GM19468 (cell line): ENCODE results near the gene BLOC1S3.
A peak's percentile ranks its signal among the peaks of the same experiment; 100 is the strongest.

ENCODE experiments used
- ATAC-seq: cut with Tn5 transposase; IDR thresholded peaks from one replicate; pipeline ENCODE4 v1.9.1; 2021; ENCODE audit warnings: mild to moderate bottlenecking, moderate library complexity, moderate number of reproducible peaks; ENCODE audit not compliant: unreplicated experiment; ENCODE audit errors: extremely low read depth

BLOC1S3 gene

DNA sequence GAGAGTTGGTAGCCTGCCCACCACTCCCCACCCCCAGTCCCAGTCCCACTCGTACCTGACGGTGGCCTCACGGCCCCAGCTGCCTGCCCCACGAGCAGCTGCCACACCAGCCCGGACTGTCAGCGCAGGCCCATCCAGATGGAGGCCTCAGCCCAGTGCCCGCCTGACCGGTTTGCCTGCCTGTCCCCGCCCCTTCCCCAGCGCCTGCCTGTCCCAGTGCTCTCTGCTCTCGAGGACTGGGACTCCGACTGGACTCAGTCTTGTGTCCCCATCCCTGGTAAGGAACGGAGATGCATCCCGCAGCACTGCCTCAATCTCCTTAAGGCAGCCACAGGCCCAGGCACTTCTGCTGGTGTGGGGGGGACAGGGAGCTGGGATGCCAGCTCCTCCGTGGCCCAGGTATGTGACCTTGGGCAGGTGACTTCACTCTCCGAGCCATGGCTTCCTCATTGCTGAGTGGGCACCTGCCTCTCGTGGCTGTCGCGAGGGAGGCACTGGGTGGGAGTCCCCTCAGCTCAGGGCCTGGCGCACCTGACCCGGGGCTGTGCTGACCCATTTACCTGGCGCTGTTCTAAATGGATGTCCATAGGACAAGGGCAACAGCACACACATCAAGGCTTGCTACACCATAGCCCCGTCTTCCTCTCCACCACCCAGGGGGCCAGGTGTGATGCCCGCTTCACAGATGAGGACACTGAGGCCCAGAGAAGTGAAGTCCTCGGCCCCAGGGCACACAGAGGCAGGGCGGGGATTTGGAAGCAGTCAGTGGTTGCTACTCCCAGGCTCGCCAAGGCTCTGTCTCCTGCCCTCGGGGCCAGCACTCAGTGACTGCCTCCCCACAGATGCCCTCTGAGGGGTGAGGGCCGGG is 17.5 kb upstream of the BLOC1S3 start, which contains the start of gene NKPD1:
Gene NKPD1 (minus strand): TSS at position 113 of the 868 bp plus-strand sequence. CDS start 832 bp downstream, outside the sequence.
- ATAC-seq: no peak

GRCh38 chr19:45161738-45162607 is 16.6 kb upstream of the BLOC1S3 start:
- no peak for ATAC-seq

- no peak for ATAC-seq
Observed at GRCh38 chr19:45162608-45163143, 15.9 kb upstream of the BLOC1S3 start.

GRCh38 chr19:45163156-45163555 is 15.4 kb upstream of the BLOC1S3 start:
- ATAC-seq: no peak

- no peak for ATAC-seq
Observed at GRCh38 chr19:45163751-45164460, 14.7 kb upstream of the BLOC1S3 start.

DNA sequence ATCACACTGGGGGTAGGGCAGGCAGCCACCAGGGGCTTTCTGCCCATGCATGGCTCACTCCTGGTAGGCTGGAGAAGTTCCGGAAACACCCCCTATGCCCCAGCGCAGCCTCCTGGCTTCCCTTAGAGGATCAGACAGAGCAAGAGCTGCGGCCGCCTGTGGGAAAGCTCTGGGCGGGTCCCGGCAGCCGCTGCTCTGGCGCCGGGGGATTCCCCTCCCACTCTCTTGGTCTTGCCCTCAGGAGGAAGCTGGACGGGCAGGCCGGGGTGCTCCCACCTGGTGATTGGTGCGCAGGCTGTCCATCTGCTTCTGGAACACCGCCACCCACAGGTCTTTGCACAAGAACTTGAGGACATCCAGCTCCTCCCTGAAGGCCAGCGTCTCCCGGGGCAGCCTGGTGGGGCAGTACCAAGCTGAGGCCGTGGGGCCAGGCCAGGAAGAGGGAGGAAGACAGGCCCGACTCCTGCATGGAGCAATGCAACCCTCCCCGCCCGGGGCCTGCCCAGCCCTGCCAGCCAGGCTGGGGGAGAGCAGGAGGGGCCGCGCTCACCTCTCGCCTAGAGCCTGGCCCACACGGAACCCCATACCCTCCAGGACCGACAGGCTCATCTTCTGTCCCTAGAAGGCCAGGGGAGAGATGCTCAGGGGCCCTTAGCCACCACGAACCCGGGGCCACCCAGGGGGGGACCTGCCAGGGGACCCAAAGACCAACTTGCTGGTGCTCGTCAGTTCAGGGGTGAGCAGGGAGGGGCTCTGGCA is 13.8 kb upstream of the BLOC1S3 start:
- no peak for ATAC-seq

DNA sequence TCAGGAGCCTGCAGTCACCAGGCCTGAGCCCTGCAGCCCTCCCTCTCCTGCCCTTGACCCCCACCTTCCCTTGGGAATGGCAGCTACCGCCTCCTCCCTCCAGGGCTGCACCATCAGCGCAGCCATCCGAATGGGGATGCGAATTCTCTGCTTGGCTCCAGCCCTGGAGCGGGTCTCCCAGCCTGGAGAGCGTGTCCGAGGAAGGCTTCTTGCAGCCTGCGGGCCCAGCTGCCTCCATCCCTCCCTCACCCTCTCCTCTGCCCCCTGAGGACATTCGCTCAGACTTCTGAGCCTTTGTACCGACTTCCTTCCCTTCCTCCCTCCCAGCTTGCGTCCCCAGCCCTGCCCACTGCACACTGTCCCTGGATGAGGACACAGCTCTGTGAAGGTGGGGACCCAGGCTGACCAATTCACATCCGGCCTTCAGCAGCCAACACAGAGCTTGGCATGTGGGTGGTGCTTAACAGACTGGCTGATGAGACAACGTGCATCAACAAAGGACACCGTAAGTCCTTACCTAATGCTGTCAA is 11.8 kb upstream of the BLOC1S3 start:
- no peak for ATAC-seq

DNA sequence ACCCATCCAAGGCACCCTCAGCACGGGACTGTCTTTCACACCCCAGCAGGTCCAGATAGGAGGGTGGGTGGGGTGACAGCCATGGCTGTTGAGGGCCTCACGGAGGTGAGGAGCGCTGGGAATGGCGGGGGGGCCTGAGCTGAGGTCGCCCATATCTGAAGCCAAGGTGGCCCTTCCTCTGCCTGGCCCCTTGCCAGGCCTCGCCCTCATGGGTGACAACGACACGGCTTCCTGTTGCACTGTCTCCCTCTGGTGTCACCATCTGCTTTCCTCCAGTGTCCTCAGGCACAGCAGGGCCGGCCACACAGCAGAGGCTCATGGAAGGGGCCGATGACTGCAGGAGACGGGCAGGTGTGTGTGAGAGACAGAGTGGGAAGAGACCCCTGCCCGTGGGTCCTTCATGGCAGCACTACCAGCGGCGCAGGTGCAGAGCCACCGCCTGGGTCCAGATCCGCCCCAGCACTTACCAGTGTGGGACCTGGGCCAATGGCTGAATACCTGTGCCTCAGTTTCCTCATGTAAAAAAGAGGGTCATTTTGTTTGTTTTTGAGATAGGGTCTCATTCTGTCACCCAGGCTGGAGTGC is 9.7 kb upstream of the BLOC1S3 start:
- ATAC-seq: no peak

- ATAC-seq: no peak
Observed at GRCh38 chr19:45169602-45170001, 9.0 kb upstream of the BLOC1S3 start.

DNA sequence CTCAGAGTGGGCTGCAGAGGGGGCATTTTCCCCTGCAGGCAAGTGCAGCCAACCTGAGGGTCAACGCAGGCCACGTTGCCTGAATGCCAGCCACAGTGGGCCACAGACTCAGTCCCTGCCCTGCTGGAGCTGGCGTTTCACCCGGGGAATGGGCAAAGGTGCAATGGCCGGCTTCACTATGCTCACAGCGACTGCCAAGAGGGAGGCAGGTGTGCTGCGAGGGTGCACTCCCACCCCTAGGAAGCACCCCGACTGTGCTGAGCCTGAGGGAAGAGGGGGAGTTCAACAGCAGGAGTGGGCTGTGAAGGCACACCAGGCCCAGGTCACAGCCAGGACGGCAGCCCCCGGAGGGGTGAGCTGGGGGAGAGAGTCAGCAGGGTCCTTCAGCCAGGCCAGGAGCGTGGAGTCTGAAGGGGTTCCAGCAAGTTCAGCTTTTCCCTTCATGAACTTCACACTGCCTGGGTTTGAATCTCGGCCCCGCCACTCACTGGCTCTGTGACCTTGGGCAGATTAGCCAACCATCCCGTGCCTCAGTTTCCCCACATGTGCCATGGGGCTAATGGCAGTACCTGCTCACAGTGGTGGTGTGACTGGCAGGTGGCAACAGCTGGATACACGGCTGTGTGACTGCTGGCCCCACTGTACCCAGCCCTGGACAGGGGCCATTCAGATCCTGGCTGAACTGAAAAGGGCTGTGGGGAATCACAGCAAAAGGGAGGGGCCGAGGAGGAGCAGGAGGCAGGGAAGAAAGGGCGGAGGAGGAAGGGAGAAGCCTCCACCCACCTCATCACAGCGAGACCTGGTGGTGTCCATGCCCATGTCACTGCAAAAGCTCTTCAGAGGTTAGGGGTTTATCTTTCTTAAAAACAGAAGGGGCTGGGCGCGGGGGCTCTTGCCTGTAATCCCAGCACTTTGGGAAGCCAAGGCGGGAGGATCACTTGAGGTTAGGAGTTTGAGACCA is 8.2 kb upstream of the BLOC1S3 start:
- no peak for ATAC-seq

- ATAC-seq: no peak
Observed at GRCh38 chr19:45171211-45171623, 7.4 kb upstream of the BLOC1S3 start.

- ATAC-seq: no peak
Observed at GRCh38 chr19:45172173-45172572, 6.4 kb upstream of the BLOC1S3 start.

GRCh38 chr19:45172611-45173208 is 5.9 kb upstream of the BLOC1S3 start:
- ATAC-seq: no peak

- ATAC-seq: no peak
Observed at GRCh38 chr19:45173816-45174215, 4.8 kb upstream of the BLOC1S3 start.

DNA sequence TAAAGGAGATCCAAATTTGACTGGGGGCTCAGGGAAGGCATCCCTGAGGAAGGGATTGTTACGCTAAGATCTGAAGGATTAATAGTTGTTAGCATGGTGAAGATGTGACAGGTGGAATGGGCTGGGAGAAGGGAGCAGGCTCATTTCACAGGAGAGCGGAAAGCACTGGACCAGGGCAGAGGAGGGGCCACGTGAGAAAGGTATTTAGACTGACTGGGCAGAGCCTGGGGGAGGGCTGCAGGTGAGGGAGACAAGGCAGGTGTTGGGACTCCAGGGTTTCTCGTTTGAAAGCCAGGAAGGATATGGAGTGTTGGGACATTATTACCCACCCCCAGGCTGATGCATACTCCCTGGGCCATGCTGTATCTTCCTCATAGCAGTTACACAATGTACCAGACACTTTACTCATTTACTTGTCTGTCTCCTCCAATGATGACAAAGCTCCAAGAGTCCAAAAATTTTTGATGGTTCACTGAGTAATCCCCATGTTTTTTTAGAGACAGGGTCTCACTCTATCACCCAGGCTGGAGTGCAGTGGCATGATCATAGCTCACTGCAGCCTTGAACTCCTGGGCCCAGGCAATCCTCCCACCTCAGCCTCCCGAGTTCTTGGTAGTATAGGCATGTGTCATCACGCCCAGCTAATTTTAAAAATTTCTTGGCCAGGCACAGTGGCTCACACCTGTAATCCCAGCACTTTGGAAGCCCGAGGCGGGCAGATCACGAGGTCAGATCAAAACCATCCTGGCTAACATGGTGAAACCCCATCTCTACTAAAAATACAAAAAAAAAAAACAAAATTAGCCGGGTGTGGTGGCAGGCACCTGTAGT is 2.9 kb upstream of the BLOC1S3 start:
- no peak for ATAC-seq

- ATAC-seq: peak; percentile 3
Observed at GRCh38 chr19:45177817-45178261, 745 bp upstream of the BLOC1S3 start, which contains the start of gene TRAPPC6A. TRAPPC6A (minus strand) TSS chr19:45178237; CDS start chr19:45178218, 19 bp downstream.
